HFFc6 (cell line): ENCODE data around the gene GAB2. TPM values are rescaled to one million over a fixed set of nuclear protein-coding genes. Genes with fewer than 3 reads are reported as not detected.
A peak's percentile ranks its signal among the peaks of the same experiment; 100 is the strongest.

Experiments used
- DNase-seq: peaks from one replicate; pipeline ENCODE4 v3.0.0-alpha.2; 2018
- H3K27ac Mint-ChIP-seq: 2 replicates; pipeline ENCODE4 v1.8.0; 2020; ENCODE audit warnings: mild to moderate bottlenecking, mixed read lengths
- H3K27me3 Mint-ChIP-seq: 2 replicates; pipeline ENCODE4 v1.8.0; 2021; ENCODE audit warnings: mild to moderate bottlenecking, moderate library complexity, mixed read lengths; ENCODE audit not compliant: insufficient read depth
- H3K36me3 Mint-ChIP-seq: 2 replicates; pipeline ENCODE4 v1.8.0; 2021; ENCODE audit warnings: low read depth, mixed read lengths
- H3K4me1 Mint-ChIP-seq: 2 replicates; pipeline ENCODE4 v1.8.0; 2020; ENCODE audit warnings: low read depth, mixed read lengths
- H3K4me3 Mint-ChIP-seq: 2 replicates; pipeline ENCODE4 v1.8.0; 2020; ENCODE audit warnings: mild to moderate bottlenecking, moderate library complexity, mixed read lengths
- H3K9me3 Mint-ChIP-seq: 2 replicates; pipeline ENCODE4 v1.8.0; 2020; ENCODE audit warnings: mild to moderate bottlenecking, mixed read lengths
- total RNA-seq, 6 experiments: library from RNA; stranded (reverse); fragmentation: NEBNext Ultra II Directional; extraction: Animal tissue kit (Norgen Biotek cat#: 25700); gene quantifications; 2 replicates in 1 of 6; 3 replicates in 5 of 6; pipeline ENCODE4 v1.2.3, GENCODE V29; 2021
- TF ChIP-seq, protein P1 (sequence below): fragments of 200-600 bp; sonication (generic); IDR thresholded peaks from 2 replicates; pipeline ENCODE4 v1.5.0; 2021; ENCODE audit warnings: antibody characterized with exemption, mild to moderate bottlenecking

The GAB2 gene
- total RNA-seq, 6 experiments from 2014 or later = 8.4 to 12.1 (median 9.9) TPM

DNA sequence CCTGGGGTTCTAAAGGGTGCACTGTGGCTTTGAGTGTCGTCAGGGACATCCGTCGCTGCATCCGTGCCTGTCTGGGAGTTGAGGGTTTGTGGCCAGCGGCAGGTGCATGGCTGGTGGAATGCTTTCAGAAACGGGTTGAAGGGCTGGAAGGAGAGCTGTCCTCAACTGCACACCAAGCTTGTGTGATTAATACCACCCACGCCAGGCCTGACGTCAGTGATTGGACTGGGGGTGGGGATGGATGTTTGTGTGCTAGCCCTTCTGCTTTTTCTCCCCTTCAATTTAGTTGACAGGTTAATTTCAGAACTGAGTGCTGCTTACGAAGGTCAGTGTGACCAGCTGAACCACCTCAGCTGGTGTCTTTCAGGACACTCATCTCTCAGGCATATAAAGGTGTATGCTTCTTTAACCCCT lies 3.2 kb upstream of the GAB2 start:
- peaks cover 58% of the 10 kb centered on the region for H3K4me1 Mint-ChIP-seq
- H3K9me3 Mint-ChIP-seq = no peaks in the 10 kb centered on the region
- TF ChIP-seq, protein P1, sequence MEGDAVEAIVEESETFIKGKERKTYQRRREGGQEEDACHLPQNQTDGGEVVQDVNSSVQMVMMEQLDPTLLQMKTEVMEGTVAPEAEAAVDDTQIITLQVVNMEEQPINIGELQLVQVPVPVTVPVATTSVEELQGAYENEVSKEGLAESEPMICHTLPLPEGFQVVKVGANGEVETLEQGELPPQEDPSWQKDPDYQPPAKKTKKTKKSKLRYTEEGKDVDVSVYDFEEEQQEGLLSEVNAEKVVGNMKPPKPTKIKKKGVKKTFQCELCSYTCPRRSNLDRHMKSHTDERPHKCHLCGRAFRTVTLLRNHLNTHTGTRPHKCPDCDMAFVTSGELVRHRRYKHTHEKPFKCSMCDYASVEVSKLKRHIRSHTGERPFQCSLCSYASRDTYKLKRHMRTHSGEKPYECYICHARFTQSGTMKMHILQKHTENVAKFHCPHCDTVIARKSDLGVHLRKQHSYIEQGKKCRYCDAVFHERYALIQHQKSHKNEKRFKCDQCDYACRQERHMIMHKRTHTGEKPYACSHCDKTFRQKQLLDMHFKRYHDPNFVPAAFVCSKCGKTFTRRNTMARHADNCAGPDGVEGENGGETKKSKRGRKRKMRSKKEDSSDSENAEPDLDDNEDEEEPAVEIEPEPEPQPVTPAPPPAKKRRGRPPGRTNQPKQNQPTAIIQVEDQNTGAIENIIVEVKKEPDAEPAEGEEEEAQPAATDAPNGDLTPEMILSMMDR = no peak
- H3K4me3 Mint-ChIP-seq = no peak overlapping the region; the same call in 1 of the 2 replicates
- peak overlapping the region; percentile 34; the same call in 1 of the 2 replicates for H3K27ac Mint-ChIP-seq
- H3K36me3 Mint-ChIP-seq = no peaks in the 10 kb centered on the region
- no peaks in the 10 kb centered on the region; the same call in none of the 2 replicates for H3K27me3 Mint-ChIP-seq
- DNase-seq = no peak

DNA sequence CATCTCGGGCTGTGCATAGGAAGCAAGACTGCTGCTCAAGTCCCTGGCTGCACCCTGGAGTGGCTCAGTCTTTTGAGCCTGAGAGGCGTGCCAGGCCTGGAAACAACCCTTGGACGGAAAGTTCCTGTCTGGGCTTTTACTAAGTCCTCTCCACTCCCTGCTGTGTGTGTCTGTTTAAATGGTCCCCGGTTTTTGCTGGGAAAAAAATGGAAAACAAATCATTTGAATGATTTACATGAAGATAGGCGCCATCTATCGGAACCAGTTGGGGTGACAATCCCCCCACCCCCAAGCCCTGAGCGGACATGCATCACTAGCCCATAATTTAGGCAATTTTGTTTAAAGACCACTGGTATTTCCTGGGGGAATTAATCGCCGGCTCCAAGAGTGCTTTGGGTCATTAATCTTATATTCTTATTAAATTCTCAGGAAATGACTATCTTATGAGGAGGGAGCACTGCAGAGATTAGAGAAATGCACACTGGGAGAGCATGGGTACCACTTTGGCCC lies 2.7 kb upstream of the GAB2 start:
- Mint-ChIP-seq H3K36me3 (no peaks in the 10 kb centered on the region), H3K4me3 (peak overlapping the region; percentile 72), H3K27ac (peak overlapping the region; percentile 81), H3K4me1 (peaks cover 59% of the 10 kb centered on the region), H3K9me3 (no peaks in the 10 kb centered on the region), H3K27me3 (no peaks in the 10 kb centered on the region; the same call in none of the 2 replicates)
- TF ChIP-seq, protein P1 = peak; percentile 86
- peak; percentile 81 for DNase-seq

DNA sequence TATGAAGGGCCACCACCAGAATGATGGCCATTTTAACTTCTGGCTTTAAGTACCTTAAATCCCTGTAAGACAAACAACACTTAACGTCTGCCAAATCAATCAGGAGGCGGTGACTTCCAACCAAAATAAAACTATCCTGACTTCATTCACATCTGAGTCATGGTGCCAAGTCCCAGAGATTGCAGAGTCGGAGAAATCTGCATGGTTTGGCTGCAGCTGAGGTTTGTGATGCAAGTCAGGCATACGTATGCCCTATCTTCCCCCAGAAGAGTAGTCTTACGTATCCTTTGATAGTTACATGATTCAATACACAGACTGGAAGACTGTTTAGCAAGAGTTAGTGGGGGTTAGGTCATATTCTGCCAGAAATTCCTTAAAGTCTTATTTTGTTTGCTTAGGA lies 1.7 kb upstream of the GAB2 start:
- Mint-ChIP-seq H3K36me3 (no peaks in the 10 kb centered on the region), H3K27me3 (no peaks in the 10 kb centered on the region; the same call in none of the 2 replicates), H3K9me3 (no peaks in the 10 kb centered on the region), H3K27ac (peak overlapping the region; percentile 81), H3K4me3 (peak overlapping the region; percentile 86), H3K4me1 (peaks cover 51% of the 10 kb centered on the region)
- TF ChIP-seq, protein P1 = no peak
- DNase-seq = peak; percentile 94

DNA sequence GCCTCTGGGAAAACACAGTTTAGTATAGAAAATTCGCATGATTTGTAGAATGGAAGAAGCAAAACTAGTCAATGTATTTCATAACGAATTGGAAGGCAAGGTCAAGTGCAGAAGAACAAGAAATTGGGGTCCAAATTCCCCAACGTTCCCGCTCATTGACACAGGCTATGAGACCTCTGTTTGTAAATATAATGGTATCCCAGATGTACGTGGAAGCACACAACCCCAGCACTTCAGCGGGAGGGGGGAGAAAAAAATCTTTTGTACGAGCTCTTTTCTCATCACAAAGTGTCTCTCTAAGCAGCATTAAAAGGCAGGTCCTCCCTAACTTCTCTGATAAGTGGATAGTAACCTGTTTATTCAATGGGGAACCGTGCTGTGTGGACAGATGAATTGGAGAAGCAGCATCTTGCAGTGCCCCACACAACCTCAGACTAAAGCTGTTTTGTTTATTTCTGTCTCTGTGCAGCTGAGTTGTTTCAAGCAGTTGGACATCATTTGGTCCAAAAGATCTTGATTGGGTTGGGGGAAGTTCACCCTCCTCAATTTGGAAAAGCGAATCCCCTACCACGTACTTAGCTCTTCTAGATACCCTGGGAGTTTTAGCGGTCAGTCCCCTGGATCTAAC lies 1.1 kb upstream of the GAB2 start:
- peak overlapping the region; percentile 86 for H3K4me3 Mint-ChIP-seq
- H3K9me3 Mint-ChIP-seq = no peaks in the 10 kb centered on the region
- H3K27ac Mint-ChIP-seq = peak overlapping the region; percentile 81
- H3K4me1 Mint-ChIP-seq = peaks cover 49% of the 10 kb centered on the region
- DNase-seq = no peak
- TF ChIP-seq, protein P1 = no peak
- H3K36me3 Mint-ChIP-seq = no peaks in the 10 kb centered on the region
- no peaks in the 10 kb centered on the region; the same call in none of the 2 replicates for H3K27me3 Mint-ChIP-seq

GRCh38 chr11:78417888-78418583 lies 416 bp upstream of the GAB2 start:
- no peaks in the 10 kb centered on the region; the same call in none of the 2 replicates for H3K27me3 Mint-ChIP-seq
- peaks cover 54% of the 10 kb centered on the region for H3K4me1 Mint-ChIP-seq
- H3K36me3 Mint-ChIP-seq = no peaks in the 10 kb centered on the region
- H3K27ac Mint-ChIP-seq = peak overlapping the region; percentile 81
- peak overlapping the region; percentile 86 for H3K4me3 Mint-ChIP-seq
- DNase-seq = peak; percentile 54
- H3K9me3 Mint-ChIP-seq = no peaks in the 10 kb centered on the region
- TF ChIP-seq, protein P1 = peak; percentile 19; the same call in 1 of the 2 replicates
